Activated naive CD8-positive, alpha-beta T cell (primary cell): ENCODE results near the gene TLR1.
"Not testable (repeated sequence)": the region's sequence is repeated elsewhere in the genome, so short reads cannot be mapped to it uniquely, and the experiment has no call there.

Experiments
- H3K27ac Mint-ChIP-seq: one replicate; pipeline ENCODE4 v1.8.0; 2021; ENCODE audit warnings: mixed read lengths
- H3K27me3 Mint-ChIP-seq: one replicate; pipeline ENCODE4 v1.8.0; 2021; ENCODE audit warnings: mixed read lengths
- H3K36me3 Mint-ChIP-seq: one replicate; pipeline ENCODE4 v1.8.0; 2021; ENCODE audit warnings: mixed read lengths
- H3K4me1 Mint-ChIP-seq: one replicate; pipeline ENCODE4 v1.8.0; 2021; ENCODE audit warnings: low read depth, mixed read lengths
- H3K4me3 Mint-ChIP-seq: one replicate; pipeline ENCODE4 v1.8.0; 2021; ENCODE audit warnings: mild to moderate bottlenecking, mixed read lengths
- H3K9me3 Mint-ChIP-seq: one replicate; pipeline ENCODE4 v1.8.0; 2021; ENCODE audit warnings: low read depth, mixed read lengths

The TLR1 gene

DNA sequence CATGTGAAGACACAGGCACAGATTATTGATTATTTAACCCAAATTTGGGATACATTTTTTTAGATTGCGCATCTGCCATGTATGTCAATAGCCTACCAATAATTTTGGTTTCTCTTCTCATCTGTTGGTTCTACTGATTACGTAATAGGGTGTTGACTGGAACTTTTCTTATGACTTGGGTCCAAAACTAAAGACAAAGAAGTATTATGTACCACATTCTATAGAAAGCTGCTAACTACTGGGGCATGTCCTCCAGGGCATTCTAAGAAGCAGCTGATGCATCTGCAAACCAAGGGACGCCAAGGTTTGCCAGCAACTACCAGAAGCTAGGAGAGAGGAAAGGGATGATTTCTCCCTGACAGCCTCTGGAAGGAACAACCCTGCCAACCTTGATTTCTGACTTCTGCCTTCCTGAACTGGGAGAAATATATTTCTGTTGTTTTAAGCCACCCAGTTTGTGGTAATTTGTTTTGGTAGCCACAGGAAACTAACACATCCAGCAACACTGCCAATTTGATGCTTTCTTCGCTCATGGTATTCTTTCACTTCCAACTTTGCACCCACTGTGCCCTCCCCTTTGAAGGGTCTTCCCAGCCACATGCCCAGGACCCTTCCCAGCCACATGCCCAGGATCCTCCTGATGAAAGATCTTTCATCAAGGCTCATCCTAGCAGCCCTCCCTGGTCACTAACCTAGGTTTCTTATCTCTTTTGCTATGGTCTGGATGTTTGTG, 15.9 kb upstream of the TLR1 start:
- H3K27ac Mint-ChIP-seq, result no peak overlapping the region
- H3K4me1 Mint-ChIP-seq, result peaks cover 10% of the 10 kb centered on the region
- peaks cover 15% of the 10 kb centered on the region for H3K36me3 Mint-ChIP-seq
- H3K9me3 Mint-ChIP-seq, result peaks cover 3% of the 10 kb centered on the region
- no peaks in the 10 kb centered on the region for H3K27me3 Mint-ChIP-seq
- no peak overlapping the region for H3K4me3 Mint-ChIP-seq

GRCh38 chr4:38819569-38819968, 15.0 kb upstream of the TLR1 start:
- H3K4me3 Mint-ChIP-seq, result no peak overlapping the region
- no peaks in the 10 kb centered on the region for H3K27me3 Mint-ChIP-seq
- peak overlapping the region; percentile 12 for H3K27ac Mint-ChIP-seq
- peaks cover 6% of the 10 kb centered on the region for H3K9me3 Mint-ChIP-seq
- H3K36me3 Mint-ChIP-seq, result peaks cover 13% of the 10 kb centered on the region
- peaks cover 10% of the 10 kb centered on the region for H3K4me1 Mint-ChIP-seq

GRCh38 chr4:38818441-38818976, 13.9 kb upstream of the TLR1 start:
- H3K9me3 Mint-ChIP-seq, result peaks cover 11% of the 10 kb centered on the region
- no peak overlapping the region for H3K27ac Mint-ChIP-seq
- no peak overlapping the region for H3K4me3 Mint-ChIP-seq
- H3K36me3 Mint-ChIP-seq, result peaks cover 19% of the 10 kb centered on the region
- peaks cover 10% of the 10 kb centered on the region for H3K4me1 Mint-ChIP-seq
- H3K27me3 Mint-ChIP-seq, result no peaks in the 10 kb centered on the region

DNA sequence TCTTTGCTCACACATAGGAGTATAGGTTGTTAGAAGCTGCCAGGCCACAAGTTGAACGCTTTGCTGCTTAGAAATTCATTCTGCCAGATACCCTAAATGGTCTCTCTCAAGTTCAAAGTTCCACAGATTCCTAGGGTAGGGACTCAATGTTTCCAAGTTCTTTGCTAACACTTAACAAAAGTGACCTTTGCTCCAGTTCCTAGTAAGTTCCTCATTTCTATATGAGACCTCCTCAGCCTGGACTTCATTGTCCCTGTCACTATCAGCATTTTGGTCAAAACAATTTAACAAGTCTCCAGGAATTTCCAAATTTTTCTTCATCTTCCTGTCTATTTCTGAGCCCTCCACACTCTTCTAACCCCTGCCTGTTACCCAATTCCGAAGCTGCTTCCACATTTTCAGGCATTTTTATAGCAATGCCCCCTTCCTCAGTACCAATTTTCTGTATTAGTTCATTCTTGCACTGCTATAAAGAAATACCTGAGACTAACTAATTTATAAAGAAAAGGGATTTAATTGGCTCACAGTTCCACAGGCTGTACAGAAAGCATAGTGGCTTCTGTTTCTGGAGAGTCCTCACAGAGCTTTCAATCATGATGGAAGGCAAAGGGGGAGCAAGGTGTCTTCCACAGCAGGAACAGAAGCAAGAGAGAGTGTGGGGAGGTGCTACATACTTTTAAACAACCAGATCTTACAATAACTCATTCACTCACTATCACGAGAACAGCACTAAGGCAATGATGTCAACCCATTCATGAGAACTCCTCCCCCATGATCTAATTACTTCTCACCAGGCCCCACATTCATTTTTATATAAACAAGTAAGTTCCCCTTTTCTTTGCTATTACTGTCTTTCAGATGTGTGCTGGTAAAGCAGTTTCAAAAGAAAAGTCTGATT, 11.5 kb upstream of the TLR1 start:
- H3K27me3 Mint-ChIP-seq, result no peaks in the 10 kb centered on the region
- H3K4me3 Mint-ChIP-seq, result no peak overlapping the region
- H3K9me3 Mint-ChIP-seq, result peaks cover 8% of the 10 kb centered on the region
- H3K27ac Mint-ChIP-seq, result no peak overlapping the region
- peaks cover 15% of the 10 kb centered on the region for H3K36me3 Mint-ChIP-seq
- H3K4me1 Mint-ChIP-seq, result peaks cover 10% of the 10 kb centered on the region

- peaks cover 3% of the 10 kb centered on the region for H3K4me1 Mint-ChIP-seq
- H3K9me3 Mint-ChIP-seq, result peaks cover 8% of the 10 kb centered on the region
- no peak overlapping the region for H3K27ac Mint-ChIP-seq
- peaks cover 15% of the 10 kb centered on the region for H3K36me3 Mint-ChIP-seq
- H3K27me3 Mint-ChIP-seq, result no peaks in the 10 kb centered on the region
- H3K4me3 Mint-ChIP-seq, result no peak overlapping the region
Observed at GRCh38 chr4:38814386-38814785, 9.8 kb upstream of the TLR1 start.

GRCh38 chr4:38811297-38811696, 6.7 kb upstream of the TLR1 start:
- Mint-ChIP-seq H3K27me3 (no peaks in the 10 kb centered on the region), H3K4me1 (peaks cover 1% of the 10 kb centered on the region), H3K36me3 (peaks cover 15% of the 10 kb centered on the region), H3K9me3 (peaks cover 8% of the 10 kb centered on the region), H3K27ac (no peak overlapping the region), H3K4me3 (no peak overlapping the region)

- peaks cover 37% of the 10 kb centered on the region for H3K4me1 Mint-ChIP-seq
- not testable (repeated sequence) for H3K36me3 Mint-ChIP-seq, H3K9me3 Mint-ChIP-seq, H3K27ac Mint-ChIP-seq, H3K27me3 Mint-ChIP-seq, H3K4me3 Mint-ChIP-seq
Observed at GRCh38 chr4:38807462-38807861, 2.9 kb upstream of the TLR1 start.

DNA sequence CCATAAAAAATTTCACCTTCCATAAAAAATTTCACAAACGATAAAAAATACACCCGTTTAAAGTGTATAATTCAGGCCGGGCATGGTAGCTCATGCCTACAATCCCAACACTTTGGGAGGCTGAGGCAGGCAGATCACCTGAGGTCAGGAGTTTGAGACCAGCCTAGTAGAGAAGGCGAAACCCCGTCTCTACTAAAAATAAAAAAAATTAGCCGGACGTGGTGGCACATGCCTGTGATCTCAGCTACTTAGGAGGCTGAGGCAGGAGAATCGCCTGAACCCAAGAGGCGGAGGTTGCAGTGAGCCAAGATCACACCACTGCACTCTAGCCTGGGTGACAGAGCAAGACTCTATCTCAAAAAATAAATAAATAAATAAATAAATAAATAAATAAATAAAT, 1.7 kb upstream of the TLR1 start:
- not testable (repeated sequence) for H3K27me3 Mint-ChIP-seq, H3K27ac Mint-ChIP-seq, H3K4me3 Mint-ChIP-seq, H3K9me3 Mint-ChIP-seq
- peaks cover 39% of the 10 kb centered on the region for H3K4me1 Mint-ChIP-seq
- H3K36me3 Mint-ChIP-seq, result peaks cover 13% of the 10 kb centered on the region

DNA sequence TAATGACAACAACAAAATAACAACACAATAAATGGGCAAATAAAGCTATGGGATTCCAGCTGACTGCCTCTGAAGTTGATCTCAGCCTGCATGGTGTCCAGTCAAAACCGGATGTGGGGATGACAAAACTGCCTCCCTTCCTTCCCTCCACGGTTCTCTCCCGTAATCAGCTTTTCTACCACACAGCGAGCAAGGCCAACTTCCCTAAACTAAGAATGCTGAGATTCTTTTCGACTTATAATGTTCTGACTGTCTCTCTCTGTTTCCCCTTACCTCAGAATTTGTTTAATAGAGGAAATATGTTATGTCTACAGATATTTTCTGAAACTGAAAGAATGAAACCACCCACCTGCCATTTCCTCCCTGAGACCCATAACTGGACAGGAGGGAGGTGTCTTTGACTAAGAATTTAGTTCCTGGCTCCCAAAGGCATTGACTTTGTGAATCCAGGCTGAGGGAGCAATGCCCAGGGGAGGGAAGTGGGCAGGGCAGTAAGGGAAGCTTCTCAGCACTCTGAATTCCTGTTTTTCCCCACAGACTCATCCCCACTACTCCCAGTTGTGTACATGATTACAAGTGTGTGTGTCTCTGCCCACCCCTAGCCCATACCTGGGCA, 1.0 kb upstream of the TLR1 start:
- Mint-ChIP-seq H3K27ac (peak overlapping the region; percentile 87), H3K4me1 (peaks cover 39% of the 10 kb centered on the region), H3K9me3 (peaks cover 10% of the 10 kb centered on the region), H3K4me3 (peak overlapping the region; percentile 82), H3K27me3 (no peaks in the 10 kb centered on the region), H3K36me3 (peaks cover 19% of the 10 kb centered on the region)

DNA sequence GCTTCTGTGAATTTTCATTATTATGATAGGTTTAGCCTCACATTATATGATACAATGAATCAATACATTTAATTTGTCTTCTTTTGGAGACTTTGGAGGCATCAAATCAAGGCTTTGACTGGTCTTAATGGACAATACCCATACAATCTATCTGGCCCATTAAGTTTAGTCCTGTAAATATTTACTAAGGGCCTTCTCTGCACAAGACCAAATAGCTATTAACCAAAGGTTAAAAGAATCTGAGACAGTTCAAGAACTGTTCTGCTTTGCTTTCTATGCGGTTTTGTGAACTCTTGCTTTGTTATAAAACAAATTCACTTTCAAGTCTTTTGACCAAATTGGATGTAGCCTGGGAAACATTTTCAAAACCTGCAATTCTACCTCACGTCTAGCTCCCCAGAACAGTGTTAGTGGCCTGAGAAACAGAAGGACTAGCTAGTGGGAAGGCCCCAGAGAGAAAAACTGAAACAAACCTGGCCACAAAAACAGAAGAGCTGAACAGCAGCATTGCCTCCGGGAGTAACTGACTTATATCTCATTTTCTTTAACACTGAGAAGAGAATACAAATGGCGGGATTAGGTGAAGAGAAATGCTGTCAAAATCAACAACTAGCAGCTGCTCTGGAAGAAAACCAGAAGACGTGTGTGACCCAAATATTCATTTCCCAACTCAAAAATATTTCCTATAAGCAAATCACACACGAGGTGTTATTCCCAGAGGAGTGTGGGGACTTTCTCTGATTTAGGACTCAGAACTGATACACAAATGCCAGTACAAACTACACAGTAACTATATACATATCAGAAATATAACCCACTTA, 548 bp downstream of the TLR1 start:
- Mint-ChIP-seq H3K4me3 (peak overlapping the region; percentile 82), H3K9me3 (peaks cover 22% of the 10 kb centered on the region), H3K36me3 (peaks cover 33% of the 10 kb centered on the region), H3K27me3 (no peaks in the 10 kb centered on the region), H3K4me1 (peaks cover 39% of the 10 kb centered on the region), H3K27ac (peak overlapping the region; percentile 87)

DNA sequence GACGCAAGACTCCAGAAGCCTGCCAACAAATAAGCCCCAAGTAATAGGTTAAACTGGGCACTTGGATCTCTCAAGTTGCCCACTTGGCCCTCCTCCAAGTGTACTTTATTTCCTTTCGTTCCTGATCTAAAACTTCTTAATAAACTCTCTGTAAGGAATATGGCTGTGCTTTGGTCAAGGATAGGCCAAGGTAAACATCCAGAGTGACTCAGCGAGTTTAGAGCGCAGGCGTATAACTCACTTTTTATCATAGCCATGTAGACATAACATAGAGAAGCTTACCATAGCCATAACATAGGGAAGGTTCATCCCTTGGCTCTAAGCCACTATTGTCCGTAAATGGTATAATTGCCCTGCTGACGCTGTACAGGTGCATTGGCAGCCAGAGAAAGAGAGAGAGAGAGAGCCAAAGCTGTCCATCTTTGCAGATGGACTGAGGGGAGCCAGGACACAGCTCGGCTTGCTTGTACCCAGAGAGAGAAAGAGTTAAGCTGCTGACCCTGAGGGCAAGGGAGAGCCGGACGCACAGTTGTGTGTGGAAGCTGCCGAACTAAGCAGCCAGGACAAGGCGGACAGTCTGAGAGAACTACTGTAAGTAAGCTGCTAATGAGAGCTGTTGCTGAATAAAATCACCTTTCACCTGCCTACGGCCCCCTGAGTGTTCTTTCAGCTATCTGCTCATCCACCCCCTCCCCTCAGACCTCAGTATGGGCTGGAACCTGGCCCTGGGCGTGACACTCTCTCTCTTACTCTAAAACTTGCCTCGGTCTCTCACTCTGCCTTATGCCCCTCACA, 1.8 kb downstream of the TLR1 start:
- Mint-ChIP-seq H3K4me1 (peaks cover 39% of the 10 kb centered on the region), H3K27me3 (no peaks in the 10 kb centered on the region), H3K27ac (no peak overlapping the region), H3K9me3 (peaks cover 24% of the 10 kb centered on the region), H3K36me3 (peaks cover 43% of the 10 kb centered on the region), H3K4me3 (peak overlapping the region; percentile 23)

DNA sequence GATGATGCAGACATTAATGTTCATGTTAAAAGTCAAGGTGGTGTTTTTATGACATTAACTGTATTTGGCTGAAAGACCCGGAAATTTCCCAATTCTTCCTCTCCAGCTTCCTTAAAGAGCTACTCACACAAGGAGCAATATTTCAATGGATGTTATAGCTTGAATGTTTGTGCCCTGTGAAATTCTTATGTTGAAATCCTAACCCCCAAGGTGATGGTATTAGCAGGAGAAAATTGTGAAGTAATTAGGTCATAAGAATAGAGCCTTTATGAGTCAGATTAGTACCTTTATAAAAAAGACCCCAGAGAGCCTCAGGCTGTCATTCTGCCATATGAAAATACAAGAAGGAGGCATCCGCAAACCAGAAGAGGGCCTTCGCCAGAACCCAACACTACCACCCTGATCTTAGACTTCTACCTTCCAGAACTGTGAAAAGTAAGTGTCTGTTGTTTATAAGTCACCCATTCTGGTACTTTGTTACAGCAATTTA, 3.6 kb downstream of the TLR1 start:
- peaks cover 24% of the 10 kb centered on the region for H3K9me3 Mint-ChIP-seq
- H3K36me3 Mint-ChIP-seq, result peaks cover 48% of the 10 kb centered on the region
- no peaks in the 10 kb centered on the region for H3K27me3 Mint-ChIP-seq
- peaks cover 36% of the 10 kb centered on the region for H3K4me1 Mint-ChIP-seq
- H3K27ac Mint-ChIP-seq, result no peak overlapping the region
- no peak overlapping the region for H3K4me3 Mint-ChIP-seq

DNA sequence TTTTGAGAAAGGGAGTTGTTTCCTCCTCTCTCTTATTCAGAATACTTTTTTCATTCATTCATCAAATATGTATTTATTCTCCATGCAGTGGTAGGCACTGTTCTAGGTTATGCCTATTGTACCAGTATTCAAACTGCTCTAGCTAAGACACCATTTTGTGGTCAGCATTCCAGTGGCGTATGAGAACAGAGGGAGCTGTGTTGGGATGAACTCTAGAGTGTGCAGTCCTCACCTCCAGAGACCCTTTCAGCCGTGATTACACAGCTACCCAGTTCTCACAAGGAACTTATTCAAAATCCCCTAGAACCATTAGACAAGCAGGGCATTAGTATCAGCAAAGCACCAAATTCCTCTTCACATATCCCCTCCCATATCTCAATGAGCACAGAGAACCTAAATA, 4.2 kb downstream of the TLR1 start:
- H3K4me3 Mint-ChIP-seq, result no peak overlapping the region
- H3K36me3 Mint-ChIP-seq, result peaks cover 50% of the 10 kb centered on the region
- peaks cover 24% of the 10 kb centered on the region for H3K9me3 Mint-ChIP-seq

More for the DNA sequence above, 4.2 kb downstream of the TLR1 start:
- no peaks in the 10 kb centered on the region for H3K27me3 Mint-ChIP-seq
- H3K27ac Mint-ChIP-seq, result no peak overlapping the region
- H3K4me1 Mint-ChIP-seq, result peaks cover 29% of the 10 kb centered on the region
